Right hindlimb (tissue), 1 donor: ENCODE results near the gene SLC25A25.

ENCODE experiments used
- DNase-seq: peaks from one replicate; pipeline ENCODE4 v3.0.0-alpha.2; 2018

The SLC25A25 gene

GRCh38 chr9:128077847-128078503 is 9.9 kb downstream of the SLC25A25 start:
- DNase-seq = no peak

- no peak for DNase-seq
Observed at GRCh38 chr9:128078504-128079434, 10.7 kb downstream of the SLC25A25 start.

GRCh38 chr9:128080206-128080605 is 12.2 kb downstream of the SLC25A25 start:
- DNase-seq = no peak

GRCh38 chr9:128081056-128081455 is 13.0 kb downstream of the SLC25A25 start:
- DNase-seq = peak; percentile 66

GRCh38 chr9:128082151-128082550 is 14.1 kb downstream of the SLC25A25 start:
- no peak for DNase-seq

GRCh38 chr9:128084746-128085145 is 16.7 kb downstream of the SLC25A25 start:
- no peak for DNase-seq

- no peak for DNase-seq
Observed at GRCh38 chr9:128085943-128086342, 17.9 kb downstream of the SLC25A25 start.

- DNase-seq = no peak
Observed at GRCh38 chr9:128087262-128087661, 19.2 kb downstream of the SLC25A25 start.

- no peak for DNase-seq
Observed at GRCh38 chr9:128088253-128088945, 20.4 kb downstream of the SLC25A25 start.

GRCh38 chr9:128089299-128089698 is 21.3 kb downstream of the SLC25A25 start:
- DNase-seq = no peak

- peak; percentile 96 for DNase-seq
Observed at GRCh38 chr9:128091144-128091543, 23.1 kb downstream of the SLC25A25 start.

- no peak for DNase-seq
Observed at GRCh38 chr9:128091571-128091970, 23.5 kb downstream of the SLC25A25 start.

GRCh38 chr9:128092199-128092977 is 24.4 kb downstream of the SLC25A25 start:
- DNase-seq = no peak

- DNase-seq = no peak
Observed at GRCh38 chr9:128093011-128093410, 25.0 kb downstream of the SLC25A25 start.

- peak; percentile 96 for DNase-seq
Observed at GRCh38 chr9:128094166-128094949, 26.3 kb downstream of the SLC25A25 start.

GRCh38 chr9:128094950-128095544 is 27.0 kb downstream of the SLC25A25 start:
- DNase-seq = no peak

- DNase-seq = no peak
Observed at GRCh38 chr9:128096616-128097536, 28.8 kb downstream of the SLC25A25 start.

- no peak for DNase-seq
Observed at GRCh38 chr9:128097543-128098296, 29.7 kb downstream of the SLC25A25 start.
